Measurements from ENCODE around the gene SLC35F1. TPM values are rescaled to one million over a fixed set of nuclear protein-coding genes. Genes with fewer than 3 reads are reported as not detected.

Gene SLC35F1
- total and polyA plus RNA-seq, 9 of the 15 experiments (the other 6 are each of a cell fraction or from before 2014, with no cell fraction given), result 0.03 to 0.06 TPM; not detected in 7

DNA sequence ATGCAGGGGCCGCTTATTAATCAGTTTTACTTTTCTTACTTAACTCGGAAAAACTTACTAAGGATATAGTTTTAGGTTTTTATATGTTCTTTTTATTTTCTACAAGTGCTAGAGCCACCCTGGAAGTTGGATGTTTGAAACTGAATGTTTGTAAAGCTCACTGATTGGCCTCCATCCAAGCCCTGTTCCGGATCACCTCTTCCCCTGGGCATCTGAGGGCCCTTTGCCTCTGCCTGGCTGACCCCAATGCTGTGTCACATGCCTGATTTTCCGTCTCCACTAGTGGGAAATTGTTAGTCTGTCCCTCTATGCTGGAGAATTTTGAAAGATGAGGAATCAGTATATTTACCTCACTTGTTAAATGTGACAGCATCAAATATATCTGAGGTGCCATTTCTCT, 79.3 kb downstream of the SLC35F1 start:
- CTCF ChIA-PET (ENCODE audit: low intra/inter-chr PET ratio), result no interaction called here
- WGBS (ENCODE audit: insufficient coverage, low coverage, missing lambda C conversion rate), result 2% methylated on average over 4 of the region's 4 CpGs
- FAIRE-seq, result no peak

DNA sequence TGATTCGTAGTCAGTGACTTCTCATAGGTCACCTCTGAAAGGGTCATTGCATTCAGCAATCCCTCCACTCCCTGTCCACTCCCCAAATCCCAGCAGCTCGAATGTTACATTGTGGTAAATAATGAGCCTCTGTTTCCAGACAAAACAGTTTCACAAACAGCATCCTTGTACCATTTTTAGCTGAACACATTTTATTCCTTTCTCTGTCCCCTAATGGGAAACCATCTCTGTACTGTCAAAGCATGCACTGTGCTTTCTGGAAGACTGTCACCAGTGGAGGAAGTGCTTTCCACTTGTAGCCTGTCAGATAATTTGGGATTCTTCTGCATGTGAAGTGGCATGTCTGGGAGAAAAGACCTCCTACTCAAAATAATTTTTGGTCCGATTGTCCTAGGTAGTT, 82.0 kb downstream of the SLC35F1 start:
- no peaks in the 10 kb centered on the region for H3K27me3 ChIP-seq (ENCODE audit: control insufficient read depth in 2 of 2, insufficient read depth in 2 of 2, low read length in 2 of 2)
- no peaks in the 10 kb centered on the region for H3K9me3 ChIP-seq (replicated peaks; ENCODE audit: control insufficient read depth, insufficient read depth, low read depth, low read length)
- H3K4me3 ChIP-seq, result no peak overlapping the region
- no peak for ATAC-seq
- no peak for FAIRE-seq
- 0% methylated on average over 3 of the region's 3 CpGs for WGBS (ENCODE audit: insufficient coverage, low coverage, missing lambda C conversion rate)
- no peaks in the 10 kb centered on the region for H3K79me2 ChIP-seq (ENCODE audit: control insufficient read depth, insufficient read depth, low read length)
- H3K4me1 ChIP-seq (replicated peaks in 1 of 2; ENCODE audit: control insufficient read depth in 2 of 2, insufficient read depth in 2 of 2, low read length in 2 of 2), result no peaks in the 10 kb centered on the region
- no peak for DNase-seq (ENCODE audit: extremely low read depth in 1 of 4, low spot score in 3 of 4)
- H3K36me3 ChIP-seq (ENCODE audit: control insufficient read depth, insufficient read depth, low read length), result no peaks in the 10 kb centered on the region
- no TSS peak for BruUV-seq (replicated peaks)
- in situ Hi-C loops (cut with MboI) (no loop called here), intact Hi-C loops (cut with micrococcal nuclease) (loop anchor here (10.0 kb wide), 1 partner anchor 266 kb away; no protein-coding TSS in a partner anchor)
- H2AFZ ChIP-seq (ENCODE audit: low read depth, low read length), result no peak overlapping the region
- no peaks in the 10 kb centered on the region for H4K20me1 ChIP-seq (replicated peaks; ENCODE audit: control insufficient read depth, insufficient read depth, low read length)
- H3K4me2 ChIP-seq (ENCODE audit: insufficient read depth, low read length), result no peak overlapping the region
- POLR2A ChIA-PET, result no interaction called here
- no peaks in the 10 kb centered on the region for H3K9me1 ChIP-seq (ENCODE audit: control insufficient read depth, insufficient read depth, low read length)
- CTCF ChIA-PET (ENCODE audit: low intra/inter-chr PET ratio), result no interaction called here
- no peak overlapping the region for H3K27ac ChIP-seq (ENCODE audit: extremely low read depth, low read depth, low read length)
- H3K9ac ChIP-seq (ENCODE audit: insufficient read depth in 1 of 2, low read depth in 2 of 2, low read length in 2 of 2), result no peak overlapping the region
- TF ChIP-seq ZNF444 (CRISPR knock-in tag; IDR thresholded peaks at IDR 0.05) (no peak), CREB1 (IDR thresholded peaks at IDR 0.05) (no peak), CREB1 (CRISPR knock-in tag; IDR thresholded peaks at IDR 0.05) (no peak), ZBTB7A (IDR thresholded peaks at IDR 0.05; ENCODE audit: borderline replicate concordance, control insufficient read depth, low read depth, low read length) (no peak), BRD9 (IDR thresholded peaks at IDR 0.05; ENCODE audit: low read depth, partially characterized antibody) (no peak)
- TF ChIP-seq, protein P1, sequence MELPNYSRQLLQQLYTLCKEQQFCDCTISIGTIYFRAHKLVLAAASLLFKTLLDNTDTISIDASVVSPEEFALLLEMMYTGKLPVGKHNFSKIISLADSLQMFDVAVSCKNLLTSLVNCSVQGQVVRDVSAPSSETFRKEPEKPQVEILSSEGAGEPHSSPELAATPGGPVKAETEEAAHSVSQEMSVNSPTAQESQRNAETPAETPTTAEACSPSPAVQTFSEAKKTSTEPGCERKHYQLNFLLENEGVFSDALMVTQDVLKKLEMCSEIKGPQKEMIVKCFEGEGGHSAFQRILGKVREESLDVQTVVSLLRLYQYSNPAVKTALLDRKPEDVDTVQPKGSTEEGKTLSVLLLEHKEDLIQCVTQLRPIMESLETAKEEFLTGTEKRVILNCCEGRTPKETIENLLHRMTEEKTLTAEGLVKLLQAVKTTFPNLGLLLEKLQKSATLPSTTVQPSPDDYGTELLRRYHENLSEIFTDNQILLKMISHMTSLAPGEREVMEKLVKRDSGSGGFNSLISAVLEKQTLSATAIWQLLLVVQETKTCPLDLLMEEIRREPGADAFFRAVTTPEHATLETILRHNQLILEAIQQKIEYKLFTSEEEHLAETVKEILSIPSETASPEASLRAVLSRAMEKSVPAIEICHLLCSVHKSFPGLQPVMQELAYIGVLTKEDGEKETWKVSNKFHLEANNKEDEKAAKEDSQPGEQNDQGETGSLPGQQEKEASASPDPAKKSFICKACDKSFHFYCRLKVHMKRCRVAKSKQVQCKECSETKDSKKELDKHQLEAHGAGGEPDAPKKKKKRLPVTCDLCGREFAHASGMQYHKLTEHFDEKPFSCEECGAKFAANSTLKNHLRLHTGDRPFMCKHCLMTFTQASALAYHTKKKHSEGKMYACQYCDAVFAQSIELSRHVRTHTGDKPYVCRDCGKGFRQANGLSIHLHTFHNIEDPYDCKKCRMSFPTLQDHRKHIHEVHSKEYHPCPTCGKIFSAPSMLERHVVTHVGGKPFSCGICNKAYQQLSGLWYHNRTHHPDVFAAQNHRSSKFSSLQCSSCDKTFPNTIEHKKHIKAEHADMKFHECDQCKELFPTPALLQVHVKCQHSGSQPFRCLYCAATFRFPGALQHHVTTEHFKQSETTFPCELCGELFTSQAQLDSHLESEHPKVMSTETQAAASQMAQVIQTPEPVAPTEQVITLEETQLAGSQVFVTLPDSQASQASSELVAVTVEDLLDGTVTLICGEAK (IDR thresholded peaks at IDR 0.05), result no peak
- TF ChIP-seq, protein P1 (CRISPR knock-in tag; IDR thresholded peaks at IDR 0.05), result no peak

More for the DNA sequence above, 79.3 kb downstream of the SLC35F1 start:
- Histone ChIP-seq H3K9me3 (replicated peaks; ENCODE audit: control insufficient read depth, insufficient read depth, low read depth, low read length) (no peaks in the 10 kb centered on the region), H3K9me1 (ENCODE audit: control insufficient read depth, insufficient read depth, low read length) (no peaks in the 10 kb centered on the region), H3K4me2 (ENCODE audit: insufficient read depth, low read length) (no peak overlapping the region), H3K79me2 (ENCODE audit: control insufficient read depth, insufficient read depth, low read length) (no peaks in the 10 kb centered on the region), H3K27ac (ENCODE audit: extremely low read depth, low read depth, low read length) (no peak overlapping the region), H3K27me3 (ENCODE audit: control insufficient read depth in 2 of 2, insufficient read depth in 2 of 2, low read length in 2 of 2) (no peaks in the 10 kb centered on the region), H3K4me1 (replicated peaks in 1 of 2; ENCODE audit: control insufficient read depth in 2 of 2, insufficient read depth in 2 of 2, low read length in 2 of 2) (no peaks in the 10 kb centered on the region), H2AFZ (ENCODE audit: low read depth, low read length) (no peak overlapping the region), H3K36me3 (ENCODE audit: control insufficient read depth, insufficient read depth, low read length) (no peaks in the 10 kb centered on the region), H3K4me3 (no peak overlapping the region), H3K9ac (ENCODE audit: insufficient read depth in 1 of 2, low read depth in 2 of 2, low read length in 2 of 2) (no peak overlapping the region), H4K20me1 (replicated peaks; ENCODE audit: control insufficient read depth, insufficient read depth, low read length) (no peaks in the 10 kb centered on the region)
- DNase-seq (ENCODE audit: extremely low read depth in 1 of 4, low spot score in 3 of 4) (no peak), ATAC-seq (no peak)
- POLR2A ChIA-PET, result no interaction called here
- intact Hi-C loops (cut with micrococcal nuclease) (loop anchor here (10.0 kb wide), 1 partner anchor 268 kb away; no protein-coding TSS in a partner anchor), in situ Hi-C loops (cut with MboI) (no loop called here)
- TF ChIP-seq HDAC8 (tag; IDR thresholded peaks at IDR 0.05) (no peak), ZNF324 (CRISPR knock-in tag; IDR thresholded peaks at IDR 0.05) (no peak), KLF13 (tag; IDR thresholded peaks at IDR 0.05; ENCODE audit: borderline replicate concordance, low read depth) (no peak), PHF20 (IDR thresholded peaks at IDR 0.05; ENCODE audit: partially characterized antibody) (no peak)
- no TSS peak for BruUV-seq (replicated peaks)
